K562 (cell line): ENCODE results near the gene HSD3B7. TPM values are rescaled to one million over a fixed set of nuclear protein-coding genes. Genes with fewer than 3 reads are reported as not detected.

Source experiments
- ATAC-seq: fragments of 200-7000 bp; cut with Tn5 transposase; 3 replicates; pipeline ENCODE4 v1.9.1; 2020; ENCODE audit warnings: moderate library complexity
- BruUV-seq: library from RNA; stranded (reverse); fragments of 400-500 nt; replicated peaks from 2 replicates; lab custom pipeline; 2021; lab: Mats Ljungman, UMichigan
- CTCF ChIA-PET: fragments of 300-600 bp; formaldehyde crosslinking; extraction: SDS; loops from one replicate; lab custom pipeline; 2021; ENCODE audit warnings: low intra/inter-chr PET ratio; lab: Yijun Ruan, JAX
- POLR2A ChIA-PET: fragments of 300-600, 350-650 bp; sonication (Branson Sonifier 250); formaldehyde crosslinking; extraction: SDS; loops from one replicate; lab custom pipeline; 2021; ENCODE audit warnings: antibody characterized with exemption, inconsistent platforms; lab: Yijun Ruan, JAX
- DNase-seq, 4 experiments: peaks; one replicate each; pipeline versions ENCODE4 v3.0.0 to v3.0.0-alpha.2; 2011 to 2018; ENCODE audit warnings: low spot score in 3 of 4, mixed read lengths in 3 of 4; ENCODE audit errors: extremely low read depth in 1 of 4
- FAIRE-seq: peaks from 2 replicates; lab custom pipeline; 2011; peaks lifted over from hg19 to GRCh38; lab: Jason Lieb, UNC
- H2AFZ ChIP-seq: 2 replicates; pipeline ENCODE4 v1.6.0; 2011; ENCODE audit warnings: low read depth, low read length, control low read depth, inconsistent platforms
- H3K27ac ChIP-seq: fragments of 200-600 bp; 3 replicates; pipeline ENCODE4 v1.8.0; 2011; ENCODE audit warnings: low read depth, mild to moderate bottlenecking, control low read depth, inconsistent platforms, low read length, moderate library complexity, mixed read lengths; ENCODE audit errors: extremely low read depth
- H3K27me3 ChIP-seq, 2 experiments: fragments of 300-600 bp in 1 of 2; 2 replicates in 1 of 2; 3 replicates in 1 of 2; pipeline versions ENCODE4 v1.6.0 to v1.8.0; 2011; ENCODE audit warnings: inconsistent platforms in 2 of 2, low read length in 2 of 2, mild to moderate bottlenecking in 1 of 2, mixed read lengths in 1 of 2, moderate library complexity in 1 of 2; ENCODE audit not compliant: control insufficient read depth in 2 of 2, insufficient read depth in 2 of 2
- H3K36me3 ChIP-seq: fragments of 300-600 bp; 3 replicates; pipeline ENCODE4 v1.8.0; 2011; ENCODE audit warnings: mild to moderate bottlenecking, low read length, inconsistent platforms; ENCODE audit not compliant: control insufficient read depth, insufficient read depth
- H3K4me1 ChIP-seq, 2 experiments: fragments of 200-600 bp in 1 of 2; replicated peaks in 1 of 2; 2 replicates in 1 of 2; 3 replicates in 1 of 2; pipeline versions ENCODE4 v1.5.1 to v1.8.0; 2011; ENCODE audit warnings: inconsistent platforms in 2 of 2, low read length in 2 of 2, mild to moderate bottlenecking in 1 of 2, mixed read lengths in 1 of 2, moderate library complexity in 1 of 2; ENCODE audit not compliant: control insufficient read depth in 2 of 2, insufficient read depth in 2 of 2
- H3K4me2 ChIP-seq: 2 replicates; pipeline ENCODE4 v1.6.1; 2011; ENCODE audit warnings: low read length, control low read depth, inconsistent platforms, mixed read lengths; ENCODE audit not compliant: insufficient read depth
- H3K4me3 ChIP-seq: fragments of 200-600 bp; sonication (generic), shearing (Covaris generic); 2 replicates; pipeline ENCODE4 v1.5.1; 2016; ENCODE audit warnings: control low read depth, inconsistent platforms
- H3K79me2 ChIP-seq: fragments of 200-600 bp; 3 replicates; pipeline ENCODE4 v1.8.0; 2011; ENCODE audit warnings: low read length, inconsistent platforms; ENCODE audit not compliant: control insufficient read depth, insufficient read depth
- H3K9ac ChIP-seq, 2 experiments: 2 replicates each; pipeline versions ENCODE4 v1.6.0 to v1.6.1; 2011; ENCODE audit warnings: low read depth in 2 of 2, low read length in 2 of 2, control low read depth in 1 of 2, inconsistent platforms in 1 of 2, mild to moderate bottlenecking in 1 of 2, mixed read lengths in 1 of 2; ENCODE audit not compliant: insufficient read depth in 1 of 2
- H3K9me1 ChIP-seq: one replicate; pipeline ENCODE4 v1.6.0; 2011; ENCODE audit warnings: inconsistent platforms, mild to moderate bottlenecking, low read length, moderate library complexity; ENCODE audit not compliant: control insufficient read depth, insufficient read depth
- H3K9me3 ChIP-seq: replicated peaks from 2 replicates; pipeline ENCODE4 v1.5.1; 2011; ENCODE audit warnings: low read depth, low read length, inconsistent platforms; ENCODE audit not compliant: control insufficient read depth, insufficient read depth
- H4K20me1 ChIP-seq: replicated peaks from 2 replicates; pipeline ENCODE4 v1.6.1; 2011; ENCODE audit warnings: low read length, inconsistent platforms, mixed read lengths; ENCODE audit not compliant: control insufficient read depth, insufficient read depth
- HMG20A ChIP-seq: fragments of 450-650 bp; formaldehyde crosslinking; conservative IDR thresholded peaks from 2 replicates; pipeline ENCODE4 v1.4.0; 2020; ENCODE audit warnings: mild to moderate bottlenecking, mixed read lengths
- MED1 ChIP-seq: sonication (generic); formaldehyde crosslinking; IDR thresholded peaks from 2 replicates; pipeline ENCODE4 v1.8.1; 2023; ENCODE audit warnings: missing genetic modification reagents, borderline replicate concordance
- NRF1 ChIP-seq, 2 experiments: fragments of 450-650 bp; IDR thresholded peaks in 1 of 2; conservative IDR thresholded peaks in 1 of 2; 2 replicates each; pipeline ENCODE4 v1.6.1; 2014; ENCODE audit warnings: mild to moderate bottlenecking in 2 of 2
- TCFL5 ChIP-seq: fragments of 250-450 bp; sonication (Bioruptor Pico); conservative IDR thresholded peaks from 2 replicates; pipeline ENCODE4 v1.6.1; 2021; ENCODE audit warnings: mild to moderate bottlenecking, moderate library complexity, matching md5 sums
- ZNF589 ChIP-seq: fragments of 200-800 bp; sonication (Bioruptor generic); IDR thresholded peaks from 2 replicates; pipeline ENCODE4 v1.6.1; 2016; ENCODE audit warnings: low read depth, missing genetic modification characterization, missing compliant biosample characterization
- ZNF766 ChIP-seq: fragments of 200-800 bp; sonication (Bioruptor generic); conservative IDR thresholded peaks from 2 replicates; pipeline ENCODE4 v1.6.1; 2016; ENCODE audit warnings: missing genetic modification characterization, missing compliant biosample characterization
- WGBS: fragments of 100-300 bp; shearing (Covaris generic); methylation state at CpG from one replicate; pipeline ENCODE4 v1.1.6; 2016; ENCODE audit warnings: low coverage, mixed read lengths; ENCODE audit not compliant: insufficient coverage; ENCODE audit errors: missing lambda C conversion rate; 5-methylcytosine and 5-hydroxymethylcytosine counted together
- in situ Hi-C: fragments of 300-500 bp; cut with MboI; formaldehyde crosslinking; loops from 4 replicates; pipeline ENCODE4 v1.15.0; 2018; ENCODE audit warnings: inconsistent platforms, mixed read lengths
- intact Hi-C: fragments of 100-400 bp; cut with micrococcal nuclease; formaldehyde crosslinking; loops from 2 replicates; pipeline ENCODE4 v1.14.2; 2022
- polyA plus RNA-seq, 8 experiments: library from polyadenylated mRNA; depleted of rRNA in 4 of 8; stranded (reverse) in 5 of 8; unstranded in 3 of 8; fragments of >200 nt; fragmentation: Nextera tagmentation in 2 of 8; fragmentation: Illumina TruSeq in 1 of 8; extraction: Ambion mirVana in 2 of 8; extraction: Trizol in 1 of 8; gene quantifications; 2 replicates each; pipeline versions ENCODE4 v1.2.1 to v1.2.3, GENCODE V29; 2011 to 2014; ENCODE audit warnings: inconsistent platforms in 1 of 8, missing spikeins in 1 of 8
- total RNA-seq, 7 experiments: library from RNA; depleted of rRNA in 6 of 7; stranded (reverse); fragments of >200 nt in 6 of 7; fragmentation: Illumina TruSeq in 2 of 7; extraction: Trizol in 2 of 7; gene quantifications; 2 replicates each; pipeline versions ENCODE4 v1.2.1 to v1.2.3, GENCODE V29; 2011 to 2021; ENCODE audit warnings: low replicate concordance in 1 of 7
- TF ChIP-seq, protein P1 (sequence below): fragments of 250-450 bp; sonication (Bioruptor Pico); IDR thresholded peaks from 2 replicates; pipeline ENCODE4 v1.5.0; 2021; ENCODE audit warnings: mild to moderate bottlenecking, moderate library complexity
- TF ChIP-seq, protein P2 (sequence below): fragments of 250-450 bp; sonication (Bioruptor Pico); IDR thresholded peaks from 2 replicates; pipeline ENCODE4 v1.8.0; 2021; ENCODE audit warnings: moderate library complexity, mild to moderate bottlenecking, inconsistent platforms
- TF ChIP-seq, protein P3 (sequence below): fragments of 250-450 bp; sonication (Bioruptor Pico); IDR thresholded peaks from 2 replicates; pipeline ENCODE4 v1.5.1; 2021; ENCODE audit warnings: mild to moderate bottlenecking

The HSD3B7 gene
- total and polyA plus RNA-seq, 9 of the 15 experiments (the other 6 are each of a cell fraction or from before 2014, with no cell fraction given), result 5.4 to 49.1 (median 23.0) TPM

DNA sequence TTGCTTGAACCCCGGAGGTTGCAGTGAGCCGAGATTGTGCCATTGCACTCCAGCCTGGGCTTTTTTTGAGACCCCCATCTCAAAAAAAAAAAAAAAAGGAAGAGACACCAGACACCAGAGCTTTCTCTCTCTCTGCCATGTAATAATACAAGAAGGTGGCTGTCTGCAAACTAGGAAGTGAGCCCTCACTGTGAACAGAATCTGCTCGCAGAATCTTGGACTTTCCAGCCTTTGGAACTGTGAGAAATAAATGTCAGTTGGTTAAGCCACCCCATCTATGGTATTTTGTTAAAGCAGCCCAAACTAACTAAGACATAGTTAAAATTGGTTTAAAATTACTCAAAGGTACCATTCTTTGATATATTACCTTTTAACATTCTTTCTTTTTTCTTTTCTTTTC is 35.5 kb downstream of the HSD3B7 start (continued):
- TF ChIP-seq, protein P1, sequence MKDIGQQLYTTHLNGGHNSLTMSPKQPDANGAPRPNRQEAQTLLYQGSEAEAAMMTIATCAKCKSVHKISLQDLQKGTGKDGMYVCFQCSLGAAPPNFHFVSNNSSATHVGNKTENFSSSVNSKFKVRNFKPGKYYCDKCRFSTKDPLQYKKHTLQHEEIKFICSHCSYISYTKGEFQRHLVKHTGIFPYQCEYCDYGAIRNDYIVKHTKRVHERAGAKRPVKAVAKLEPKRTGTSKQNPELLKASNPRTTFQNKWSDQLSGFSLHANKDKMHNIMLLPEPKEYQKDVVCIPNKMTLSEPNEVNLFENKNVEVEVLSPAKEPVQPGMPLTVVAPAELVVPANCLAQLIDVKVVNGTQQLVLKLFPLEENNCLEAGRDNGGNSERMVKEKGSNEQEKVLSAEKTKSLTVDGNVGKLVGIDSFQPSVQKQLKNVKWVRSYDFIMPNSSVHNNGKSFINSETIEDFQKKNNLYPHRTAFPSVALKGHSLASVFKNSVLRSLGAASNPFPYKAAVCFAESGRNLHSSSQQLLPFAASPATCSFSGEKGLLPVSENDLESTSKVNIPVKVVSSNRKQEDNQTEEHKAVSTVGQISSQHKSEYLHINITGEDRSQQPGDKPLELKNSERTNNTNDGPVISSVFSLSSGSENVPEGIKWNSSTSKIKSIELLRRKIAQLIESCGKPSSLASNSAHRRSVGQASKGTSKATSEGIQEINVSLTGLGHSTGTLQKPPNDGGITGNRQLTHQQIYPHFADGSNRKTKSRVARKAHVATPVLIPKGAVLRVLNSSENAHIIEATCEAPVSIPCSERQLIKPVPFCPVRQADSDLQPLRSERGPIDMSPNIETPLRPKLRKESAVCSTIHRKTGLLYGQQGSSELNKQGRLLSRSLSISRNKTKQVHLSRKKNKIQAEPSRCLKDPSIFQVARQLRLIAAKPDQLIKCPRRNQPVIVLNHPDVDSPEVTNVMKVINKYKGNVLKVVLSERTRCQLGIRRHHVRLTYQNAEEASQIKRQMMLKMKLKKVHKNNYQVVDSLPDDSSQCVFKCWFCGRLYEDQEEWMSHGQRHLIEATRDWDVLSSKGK, result no peak
- TF ChIP-seq TCFL5 (CRISPR knock-in tag), result no peak

- H3K27ac ChIP-seq, result peak overlapping the region; percentile 48; the same call in 1 of the 3 replicates
- TF ChIP-seq, protein P2, sequence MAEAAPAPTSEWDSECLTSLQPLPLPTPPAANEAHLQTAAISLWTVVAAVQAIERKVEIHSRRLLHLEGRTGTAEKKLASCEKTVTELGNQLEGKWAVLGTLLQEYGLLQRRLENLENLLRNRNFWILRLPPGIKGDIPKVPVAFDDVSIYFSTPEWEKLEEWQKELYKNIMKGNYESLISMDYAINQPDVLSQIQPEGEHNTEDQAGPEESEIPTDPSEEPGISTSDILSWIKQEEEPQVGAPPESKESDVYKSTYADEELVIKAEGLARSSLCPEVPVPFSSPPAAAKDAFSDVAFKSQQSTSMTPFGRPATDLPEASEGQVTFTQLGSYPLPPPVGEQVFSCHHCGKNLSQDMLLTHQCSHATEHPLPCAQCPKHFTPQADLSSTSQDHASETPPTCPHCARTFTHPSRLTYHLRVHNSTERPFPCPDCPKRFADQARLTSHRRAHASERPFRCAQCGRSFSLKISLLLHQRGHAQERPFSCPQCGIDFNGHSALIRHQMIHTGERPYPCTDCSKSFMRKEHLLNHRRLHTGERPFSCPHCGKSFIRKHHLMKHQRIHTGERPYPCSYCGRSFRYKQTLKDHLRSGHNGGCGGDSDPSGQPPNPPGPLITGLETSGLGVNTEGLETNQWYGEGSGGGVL, result no peak
- TF ChIP-seq ZNF766 (CRISPR knock-in tag), result 0 out of 2 replicates have a peak, but pooled peaks have one; percentile 3
- TF ChIP-seq MED1 (CRISPR knock-in tag), result no peak
- 0 out of 2 replicates have a peak, but pooled peaks have one; percentile 8 for TF ChIP-seq ZNF589 (CRISPR knock-in tag)
- TF ChIP-seq NRF1 (conservative IDR thresholded peaks at IDR 0.05 in 1 of 2, IDR thresholded peaks at IDR 0.05 in 1 of 2), result no peak
- TF ChIP-seq, protein P3, sequence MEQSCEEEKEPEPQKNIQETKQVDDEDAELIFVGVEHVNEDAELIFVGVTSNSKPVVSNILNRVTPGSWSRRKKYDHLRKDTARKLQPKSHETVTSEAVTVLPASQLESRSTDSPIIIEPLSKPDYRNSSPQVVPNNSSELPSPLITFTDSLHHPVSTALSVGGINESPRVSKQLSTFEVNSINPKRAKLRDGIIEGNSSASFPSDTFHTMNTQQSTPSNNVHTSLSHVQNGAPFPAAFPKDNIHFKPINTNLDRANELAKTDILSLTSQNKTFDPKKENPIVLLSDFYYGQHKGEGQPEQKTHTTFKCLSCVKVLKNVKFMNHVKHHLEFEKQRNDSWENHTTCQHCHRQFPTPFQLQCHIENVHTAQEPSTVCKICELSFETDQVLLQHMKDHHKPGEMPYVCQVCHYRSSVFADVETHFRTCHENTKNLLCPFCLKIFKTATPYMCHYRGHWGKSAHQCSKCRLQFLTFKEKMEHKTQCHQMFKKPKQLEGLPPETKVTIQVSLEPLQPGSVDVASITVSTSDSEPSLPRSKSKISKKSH (CRISPR knock-in tag), result no peak
- no peak for TF ChIP-seq HMG20A (CRISPR knock-in tag)
Observed at GRCh38 chr16:31022544-31023251, 37.7 kb downstream of the HSD3B7 start.

More at GRCh38 chr16:31022544-31023251, 37.7 kb downstream of the HSD3B7 start:
- Histone ChIP-seq H3K4me2 (peak overlapping the region; percentile 27; the same call in 1 of the 2 replicates), H3K9ac (peak overlapping the region in 1 of 2 experiments; percentile 64; a peak in 1 of 4 replicates), H3K79me2 (no peaks in the 10 kb centered on the region), H3K4me1 (peaks cover 10 to 18% of the 10 kb centered on the region in 2 experiments; a peak in 3 of 5 replicates), H3K36me3 (no peaks in the 10 kb centered on the region), H3K9me1 (no peaks in the 10 kb centered on the region), H4K20me1 (no peaks in the 10 kb centered on the region), H3K27me3 (no peaks in the 10 kb centered on the region), H3K4me3 (no peak overlapping the region), H3K9me3 (no peaks in the 10 kb centered on the region), H2AFZ (peak overlapping the region; percentile 74)
- BruUV-seq, result no TSS peak
- no peak for FAIRE-seq
- CTCF ChIA-PET, result interaction anchor here (0.6 kb wide), 1 partner anchor 94 kb away, joined by 3 read pairs; no protein-coding TSS in a partner anchor
- in situ Hi-C loops, result no loop called here
- POLR2A ChIA-PET, result interaction anchor here (1.2 to 2.7 kb wide), 5 partner anchors 10 to 158 kb away, joined by 3 to 9 read pairs (median 4); partner anchors contain the start of gene FUS
- DNase-seq, result no peak
- intact Hi-C loops, result no loop called here
- 26% methylated on average over 12 of the region's 12 CpGs for WGBS
- ATAC-seq, result no peak
